ENCODE data around the gene MRPS12. TPM values are rescaled to one million over a fixed set of nuclear protein-coding genes. Genes with fewer than 3 reads are reported as not detected.

Gene MRPS12
- total and polyA plus RNA-seq, 9 donors: 5.5 to 24.1 (median 19.7) TPM

DNA sequence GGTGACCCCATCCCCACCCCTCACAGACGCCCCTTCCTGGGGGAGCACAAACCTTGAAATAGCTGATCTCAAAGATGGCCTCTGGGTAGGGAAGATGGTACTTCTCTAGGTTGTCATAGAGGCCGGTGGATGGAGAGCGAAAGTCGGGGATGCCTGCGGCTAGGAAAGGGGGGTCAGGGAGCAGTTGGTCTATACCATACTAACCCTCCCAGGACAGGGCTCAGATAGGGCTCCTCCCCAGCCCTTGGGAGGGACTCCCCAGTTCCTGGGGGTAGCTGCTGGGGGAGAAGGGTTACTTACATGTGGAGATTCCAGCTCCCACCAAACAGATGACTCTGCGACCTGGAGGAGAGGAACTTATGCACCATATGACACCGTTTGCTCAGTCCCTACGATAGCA lies 40.9 kb upstream of the MRPS12 start:
- Histone ChIP-seq H3K27ac (no peak overlapping the region), H3K27me3 (no peaks in the 10 kb centered on the region), H3K4me1 (ENCODE audit: insufficient read depth) (peaks cover 3% of the 10 kb centered on the region), H3K36me3 (no peaks in the 10 kb centered on the region), H3K9me3 (no peaks in the 10 kb centered on the region), H3K4me3 (no peak overlapping the region)
- no peak for DNase-seq
- intact Hi-C loops (cut with DNase I): no loop called here
- TF ChIP-seq EP300 (IDR thresholded peaks at IDR 0.05) (no peak), POLR2A (IDR thresholded peaks at IDR 0.05) (no peak)
- TF ChIP-seq, protein P1, sequence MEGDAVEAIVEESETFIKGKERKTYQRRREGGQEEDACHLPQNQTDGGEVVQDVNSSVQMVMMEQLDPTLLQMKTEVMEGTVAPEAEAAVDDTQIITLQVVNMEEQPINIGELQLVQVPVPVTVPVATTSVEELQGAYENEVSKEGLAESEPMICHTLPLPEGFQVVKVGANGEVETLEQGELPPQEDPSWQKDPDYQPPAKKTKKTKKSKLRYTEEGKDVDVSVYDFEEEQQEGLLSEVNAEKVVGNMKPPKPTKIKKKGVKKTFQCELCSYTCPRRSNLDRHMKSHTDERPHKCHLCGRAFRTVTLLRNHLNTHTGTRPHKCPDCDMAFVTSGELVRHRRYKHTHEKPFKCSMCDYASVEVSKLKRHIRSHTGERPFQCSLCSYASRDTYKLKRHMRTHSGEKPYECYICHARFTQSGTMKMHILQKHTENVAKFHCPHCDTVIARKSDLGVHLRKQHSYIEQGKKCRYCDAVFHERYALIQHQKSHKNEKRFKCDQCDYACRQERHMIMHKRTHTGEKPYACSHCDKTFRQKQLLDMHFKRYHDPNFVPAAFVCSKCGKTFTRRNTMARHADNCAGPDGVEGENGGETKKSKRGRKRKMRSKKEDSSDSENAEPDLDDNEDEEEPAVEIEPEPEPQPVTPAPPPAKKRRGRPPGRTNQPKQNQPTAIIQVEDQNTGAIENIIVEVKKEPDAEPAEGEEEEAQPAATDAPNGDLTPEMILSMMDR (IDR thresholded peaks at IDR 0.05): no peak
- WGBS, 3 donors: 91 to 98% (median 91%) methylated on average over 8 of the region's 8 CpGs

DNA sequence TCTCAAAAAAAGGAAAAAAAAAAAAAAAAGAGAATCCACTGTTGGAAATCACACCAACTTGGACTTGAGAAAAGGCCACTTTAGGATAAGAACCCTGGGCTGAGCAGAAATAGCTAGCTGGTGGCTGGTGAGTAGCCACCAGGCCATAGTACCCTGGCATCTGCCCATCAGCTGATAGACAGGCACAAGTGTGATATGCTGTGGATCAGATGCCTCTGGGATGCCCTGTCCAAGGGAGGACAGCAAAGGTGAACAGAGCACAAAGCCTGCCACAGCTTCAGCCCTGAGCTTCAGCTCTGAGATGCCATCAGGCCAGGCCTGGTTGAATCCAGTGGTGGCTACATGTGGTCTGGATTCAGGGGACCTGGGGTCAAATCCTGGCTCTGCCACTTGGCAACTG lies 40.1 kb upstream of the MRPS12 start:
- no peaks in the 10 kb centered on the region for H3K36me3 ChIP-seq
- H3K9me3 ChIP-seq: no peaks in the 10 kb centered on the region
- DNase-seq: no peak

DNA sequence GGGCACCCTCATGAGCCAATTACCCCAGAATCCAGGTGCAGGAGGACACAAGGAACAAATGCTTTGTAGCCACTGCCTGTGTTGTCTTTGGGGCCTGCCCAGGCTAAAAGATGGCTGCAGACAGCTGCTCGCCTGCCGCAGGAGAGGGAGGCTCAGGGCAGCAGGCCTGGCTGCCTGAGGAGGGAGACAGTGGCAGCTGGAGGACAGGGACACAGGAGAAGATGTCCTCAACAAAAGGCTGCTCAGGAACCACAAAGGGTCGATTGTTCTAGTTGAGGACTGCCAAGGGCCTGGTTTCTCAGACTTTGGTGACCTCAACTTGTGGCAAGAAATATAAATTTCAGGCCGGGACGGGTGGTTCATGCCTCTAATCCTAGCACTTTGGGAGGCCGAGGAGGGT lies 39.0 kb upstream of the MRPS12 start:
- intact Hi-C loops (cut with DNase I): no loop called here
- TF ChIP-seq POLR2A (IDR thresholded peaks at IDR 0.05): no peak
- no peak overlapping the region for H3K4me3 ChIP-seq
- no peaks in the 10 kb centered on the region for H3K27me3 ChIP-seq
- H3K27ac ChIP-seq: no peak overlapping the region
- peaks cover 3% of the 10 kb centered on the region for H3K4me1 ChIP-seq (ENCODE audit: insufficient read depth)
- H3K36me3 ChIP-seq: no peaks in the 10 kb centered on the region
- DNase-seq: no peak
- no peaks in the 10 kb centered on the region for H3K9me3 ChIP-seq
- WGBS, 3 donors: 87 to 94% (median 91%) methylated on average over 6 of the region's 6 CpGs

More for the DNA sequence above, 40.1 kb upstream of the MRPS12 start:
- no peak overlapping the region for H3K27ac ChIP-seq
- H3K27me3 ChIP-seq: no peaks in the 10 kb centered on the region
- intact Hi-C loops (cut with DNase I): no loop called here
- H3K4me3 ChIP-seq: no peak overlapping the region
- no peak for TF ChIP-seq POLR2A (IDR thresholded peaks at IDR 0.05)
- no peak for TF ChIP-seq EP300 (IDR thresholded peaks at IDR 0.05)
- TF ChIP-seq, protein P1 (IDR thresholded peaks at IDR 0.05): no peak
- H3K4me1 ChIP-seq (ENCODE audit: insufficient read depth): peaks cover 3% of the 10 kb centered on the region

DNA sequence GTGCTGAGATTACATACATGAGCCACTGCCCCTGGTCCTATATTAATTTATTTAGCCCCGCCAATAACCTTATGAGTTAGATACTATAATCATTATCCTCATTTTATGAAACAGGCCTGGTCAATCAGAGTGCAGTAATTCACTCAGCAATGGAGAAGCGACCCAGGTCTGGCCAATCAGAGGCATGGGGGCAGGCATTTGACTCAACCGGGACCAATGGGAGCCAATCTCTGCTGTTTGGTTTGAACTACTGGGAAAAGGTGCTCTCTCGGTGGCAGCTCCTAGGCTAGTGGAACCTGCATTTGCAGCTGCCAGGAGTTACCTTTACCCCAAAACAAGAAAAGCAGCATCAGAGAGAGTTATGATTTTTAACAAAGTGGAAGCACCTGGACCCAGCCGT lies 37.9 kb upstream of the MRPS12 start:
- H3K27ac ChIP-seq: no peak overlapping the region
- H3K36me3 ChIP-seq: no peaks in the 10 kb centered on the region
- H3K4me3 ChIP-seq: no peak overlapping the region
- DNase-seq: no peak
- WGBS, 3 donors: 58 to 68% (median 67%) methylated on average over 5 of the region's 5 CpGs
- H3K27me3 ChIP-seq: no peaks in the 10 kb centered on the region
- H3K9me3 ChIP-seq: no peaks in the 10 kb centered on the region
- intact Hi-C loops (cut with DNase I): no loop called here
- peaks cover 3% of the 10 kb centered on the region for H3K4me1 ChIP-seq (ENCODE audit: insufficient read depth)
- no peak for TF ChIP-seq EP300 (IDR thresholded peaks at IDR 0.05)

DNA sequence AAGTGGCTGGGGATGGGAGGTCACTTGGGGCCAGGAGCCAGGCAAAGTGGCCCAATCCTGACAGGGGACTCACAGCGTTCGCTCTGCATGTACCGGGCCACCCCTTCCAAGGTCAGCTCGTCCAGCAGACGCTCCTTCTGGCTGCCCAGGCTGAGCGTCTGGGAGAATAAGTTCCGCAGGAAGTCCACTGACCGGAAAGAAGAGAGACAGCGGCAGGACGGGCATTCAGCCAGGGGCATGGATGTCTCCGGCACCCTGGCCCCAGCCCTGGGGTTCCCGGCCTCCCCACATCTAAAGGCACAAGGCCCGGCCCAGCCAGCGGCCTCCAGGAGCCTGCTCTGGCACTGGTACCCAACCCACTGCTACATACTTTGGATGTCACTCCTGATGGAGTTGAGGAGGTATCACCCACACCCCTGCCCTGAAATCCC lies 37.4 kb upstream of the MRPS12 start:
- Histone ChIP-seq H3K36me3 (no peaks in the 10 kb centered on the region), H3K27ac (no peak overlapping the region), H3K9me3 (no peaks in the 10 kb centered on the region), H3K4me3 (no peak overlapping the region), H3K27me3 (no peaks in the 10 kb centered on the region), H3K4me1 (ENCODE audit: insufficient read depth) (peaks cover 3% of the 10 kb centered on the region)
- WGBS, 3 donors: 21 to 63% (median 35%) methylated on average over 13 to 14 of the region's 14 CpGs
- intact Hi-C loops (cut with DNase I): no loop called here
- TF ChIP-seq POLR2A (IDR thresholded peaks at IDR 0.05): no peak
- TF ChIP-seq, protein P1 (IDR thresholded peaks at IDR 0.05): no peak
- no peak for TF ChIP-seq EP300 (IDR thresholded peaks at IDR 0.05)
- peak in 2 of 5 donors; percentile 38 to 69 for DNase-seq

DNA sequence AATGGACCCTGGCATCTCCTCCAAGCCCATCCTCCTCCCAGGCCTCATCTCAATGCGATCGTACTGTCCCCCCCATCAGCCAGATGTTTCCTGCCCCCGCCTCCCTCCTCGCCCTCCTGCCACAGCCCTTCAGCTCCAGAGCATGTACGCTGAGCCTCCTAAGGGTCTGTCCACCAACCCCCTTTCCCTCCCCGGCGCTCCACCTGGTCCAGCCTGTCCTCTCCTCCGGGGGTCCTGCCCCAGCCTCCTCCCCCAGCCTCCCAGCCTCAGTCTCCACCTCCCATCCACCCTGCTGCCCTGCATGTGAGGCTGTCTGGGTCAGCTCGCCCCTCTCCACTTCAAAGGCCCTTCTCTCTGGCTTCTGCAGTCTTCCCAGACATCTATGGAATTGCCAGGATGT lies 35.8 kb upstream of the MRPS12 start:
- intact Hi-C loops (cut with DNase I): no loop called here
- Histone ChIP-seq H3K9me3 (no peaks in the 10 kb centered on the region), H3K27ac (no peak overlapping the region), H3K4me3 (no peak overlapping the region), H3K4me1 (ENCODE audit: insufficient read depth) (peaks cover 5% of the 10 kb centered on the region), H3K36me3 (no peaks in the 10 kb centered on the region), H3K27me3 (no peaks in the 10 kb centered on the region)
- no peak for TF ChIP-seq EP300 (IDR thresholded peaks at IDR 0.05)
- DNase-seq: no peak
- WGBS, 3 donors: 53 to 63% (median 58%) methylated on average over 9 of the region's 9 CpGs

Measured in ovary (tissue), 9 donors.